ENCODE measurements around the gene ZNF274.
A peak's percentile ranks its signal among the peaks of the same experiment; 100 is the strongest.
"Not testable (repeated sequence)": the region's sequence is repeated elsewhere in the genome, so short reads cannot be mapped to it uniquely, and the experiment has no call there.

The ZNF274 gene

GRCh38 chr19:58229255-58229639, 46.4 kb downstream of the ZNF274 start:
- peak overlapping the region; percentile 94 for H2AFZ ChIP-seq
- peak overlapping the region; percentile 84 for H3K27ac ChIP-seq
- peaks cover 7% of the 10 kb centered on the region for H3K4me1 ChIP-seq
- no peak overlapping the region for H3K9ac ChIP-seq
- no peaks in the 10 kb centered on the region for H3K27me3 ChIP-seq (ENCODE audit: control insufficient read depth, insufficient read depth, low read length)
- H3K9me3 ChIP-seq (ENCODE audit: control insufficient read depth, low read length) = no peaks in the 10 kb centered on the region
- TF ChIP-seq, protein P1, sequence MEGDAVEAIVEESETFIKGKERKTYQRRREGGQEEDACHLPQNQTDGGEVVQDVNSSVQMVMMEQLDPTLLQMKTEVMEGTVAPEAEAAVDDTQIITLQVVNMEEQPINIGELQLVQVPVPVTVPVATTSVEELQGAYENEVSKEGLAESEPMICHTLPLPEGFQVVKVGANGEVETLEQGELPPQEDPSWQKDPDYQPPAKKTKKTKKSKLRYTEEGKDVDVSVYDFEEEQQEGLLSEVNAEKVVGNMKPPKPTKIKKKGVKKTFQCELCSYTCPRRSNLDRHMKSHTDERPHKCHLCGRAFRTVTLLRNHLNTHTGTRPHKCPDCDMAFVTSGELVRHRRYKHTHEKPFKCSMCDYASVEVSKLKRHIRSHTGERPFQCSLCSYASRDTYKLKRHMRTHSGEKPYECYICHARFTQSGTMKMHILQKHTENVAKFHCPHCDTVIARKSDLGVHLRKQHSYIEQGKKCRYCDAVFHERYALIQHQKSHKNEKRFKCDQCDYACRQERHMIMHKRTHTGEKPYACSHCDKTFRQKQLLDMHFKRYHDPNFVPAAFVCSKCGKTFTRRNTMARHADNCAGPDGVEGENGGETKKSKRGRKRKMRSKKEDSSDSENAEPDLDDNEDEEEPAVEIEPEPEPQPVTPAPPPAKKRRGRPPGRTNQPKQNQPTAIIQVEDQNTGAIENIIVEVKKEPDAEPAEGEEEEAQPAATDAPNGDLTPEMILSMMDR (IDR thresholded peaks at IDR 0.05) = no peak
- H3K4me2 ChIP-seq (ENCODE audit: low read length) = peak overlapping the region; percentile 67
- H3K79me2 ChIP-seq = peaks cover 16% of the 10 kb centered on the region
- peak overlapping the region; percentile 87 for H3K4me3 ChIP-seq (ENCODE audit: low read depth, low read length)
- no peaks in the 10 kb centered on the region for H3K36me3 ChIP-seq (ENCODE audit: control insufficient read depth, insufficient read depth, low read length)

GRCh38 chr19:58237324-58237723, 54.5 kb downstream of the ZNF274 start:
- no peaks in the 10 kb centered on the region for H3K4me1 ChIP-seq
- TF ChIP-seq, protein P1 (IDR thresholded peaks at IDR 0.05) = no peak
- peaks cover 8% of the 10 kb centered on the region for H3K79me2 ChIP-seq
- no peak overlapping the region for H3K4me3 ChIP-seq (ENCODE audit: low read depth, low read length)
- H3K36me3 ChIP-seq (ENCODE audit: control insufficient read depth, insufficient read depth, low read length) = no peaks in the 10 kb centered on the region
- H3K27ac ChIP-seq = no peak overlapping the region
- no peaks in the 10 kb centered on the region for H3K9me3 ChIP-seq (ENCODE audit: control insufficient read depth, low read length)
- H3K4me2 ChIP-seq (ENCODE audit: low read length) = no peak overlapping the region
- H3K9ac ChIP-seq = no peak overlapping the region
- H3K27me3 ChIP-seq (ENCODE audit: control insufficient read depth, insufficient read depth, low read length) = no peaks in the 10 kb centered on the region
- H2AFZ ChIP-seq = no peak overlapping the region

GRCh38 chr19:58243351-58243750, 60.5 kb downstream of the ZNF274 start:
- no peak overlapping the region for H3K4me3 ChIP-seq (ENCODE audit: low read depth, low read length)
- no peak overlapping the region for H3K27ac ChIP-seq
- H3K36me3 ChIP-seq (ENCODE audit: control insufficient read depth, insufficient read depth, low read length) = no peaks in the 10 kb centered on the region
- H3K79me2 ChIP-seq = peaks cover 10% of the 10 kb centered on the region
- H3K27me3 ChIP-seq (ENCODE audit: control insufficient read depth, insufficient read depth, low read length) = no peaks in the 10 kb centered on the region
- no peak overlapping the region for H3K9ac ChIP-seq
- no peak overlapping the region for H3K4me2 ChIP-seq (ENCODE audit: low read length)
- H2AFZ ChIP-seq = no peak overlapping the region
- TF ChIP-seq, protein P1 (IDR thresholded peaks at IDR 0.05) = no peak
- no peaks in the 10 kb centered on the region for H3K4me1 ChIP-seq
- H3K9me3 ChIP-seq (ENCODE audit: control insufficient read depth, low read length) = no peaks in the 10 kb centered on the region

DNA sequence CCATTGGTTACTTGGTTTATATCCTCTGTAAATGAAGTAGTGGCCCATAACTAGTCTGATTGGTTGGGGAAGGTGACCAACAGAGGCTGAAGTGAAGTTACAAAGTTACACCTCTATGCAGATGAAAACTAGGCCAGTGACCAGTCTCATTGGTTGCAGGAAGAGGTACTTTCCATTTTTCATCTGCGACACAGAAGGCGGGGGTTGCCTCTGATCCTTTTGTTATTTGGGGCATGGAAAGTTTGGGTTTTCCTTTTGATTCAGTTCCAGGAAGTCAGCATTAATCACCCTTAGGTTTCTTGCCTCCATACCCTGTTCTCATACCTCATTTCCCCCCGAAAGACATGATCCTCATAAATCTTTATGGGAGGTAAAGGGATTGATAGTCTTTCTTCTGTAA, 66.0 kb downstream of the ZNF274 start:
- Histone ChIP-seq H3K79me2 (no peaks in the 10 kb centered on the region), H3K4me1 (no peaks in the 10 kb centered on the region), H3K36me3 (ENCODE audit: control insufficient read depth, insufficient read depth, low read length) (peaks cover 3% of the 10 kb centered on the region), H3K27me3 (ENCODE audit: control insufficient read depth, insufficient read depth, low read length) (no peaks in the 10 kb centered on the region), H3K9ac (no peak overlapping the region), H3K27ac (no peak overlapping the region), H2AFZ (no peak overlapping the region), H3K4me3 (ENCODE audit: low read depth, low read length) (no peak overlapping the region), H3K9me3 (ENCODE audit: control insufficient read depth, low read length) (peaks cover 4% of the 10 kb centered on the region), H3K4me2 (ENCODE audit: low read length) (no peak overlapping the region)
- TF ChIP-seq, protein P1 (IDR thresholded peaks at IDR 0.05) = no peak

GRCh38 chr19:58252102-58252685, 69.3 kb downstream of the ZNF274 start:
- H3K36me3 ChIP-seq (ENCODE audit: control insufficient read depth, insufficient read depth, low read length) = peaks cover 10% of the 10 kb centered on the region
- no peaks in the 10 kb centered on the region for H3K4me1 ChIP-seq
- no peaks in the 10 kb centered on the region for H3K79me2 ChIP-seq
- H3K9ac ChIP-seq = no peak overlapping the region
- TF ChIP-seq, protein P1 (IDR thresholded peaks at IDR 0.05) = no peak
- no peak overlapping the region for H3K4me3 ChIP-seq (ENCODE audit: low read depth, low read length)
- H3K4me2 ChIP-seq (ENCODE audit: low read length) = no peak overlapping the region
- no peaks in the 10 kb centered on the region for H3K27me3 ChIP-seq (ENCODE audit: control insufficient read depth, insufficient read depth, low read length)
- no peak overlapping the region for H2AFZ ChIP-seq
- peaks cover 4% of the 10 kb centered on the region for H3K9me3 ChIP-seq (ENCODE audit: control insufficient read depth, low read length)
- H3K27ac ChIP-seq = no peak overlapping the region

GRCh38 chr19:58258259-58258658, 75.4 kb downstream of the ZNF274 start:
- not testable (repeated sequence) for H3K27ac ChIP-seq; H3K4me1 ChIP-seq; H2AFZ ChIP-seq; H3K27me3 ChIP-seq (ENCODE audit: control insufficient read depth, insufficient read depth, low read length); H3K9ac ChIP-seq; H3K79me2 ChIP-seq; H3K4me2 ChIP-seq (ENCODE audit: low read length); H3K4me3 ChIP-seq (ENCODE audit: low read depth, low read length)
- Histone ChIP-seq H3K9me3 (ENCODE audit: control insufficient read depth, low read length) (peaks cover 27% of the 10 kb centered on the region), H3K36me3 (ENCODE audit: control insufficient read depth, insufficient read depth, low read length) (peaks cover 52% of the 10 kb centered on the region)
